Measurements from ENCODE around the gene SEM1. TPM values are rescaled to one million over a fixed set of nuclear protein-coding genes. Genes with fewer than 3 reads are reported as not detected.
"Not testable (repeated sequence)": the region's sequence is repeated elsewhere in the genome, so short reads cannot be mapped to it uniquely, and the experiment has no call there.

The SEM1 gene
- total and polyA plus RNA-seq, 3 experiments from 2014 or later: 45.3 to 153 (median 48.6) TPM

GRCh38 chr7:96699219-96699871 is 10.3 kb downstream of the SEM1 start:
- H3K36me3 ChIP-seq (ENCODE audit: insufficient read depth, low read length): no peaks in the 10 kb centered on the region
- peaks cover 38% of the 10 kb centered on the region for H3K4me1 ChIP-seq (ENCODE audit: insufficient read depth, low read length)
- H3K4me3 ChIP-seq (ENCODE audit: low read length): no peak overlapping the region
- no peak for DNase-seq
- Mint-ChIP-seq H3K36me3 (peaks cover 0 to 36% (median 5%) of the 10 kb centered on the region in 3 donors), H3K4me3 (peak overlapping the region in 1 of 7 donors; percentile 37), H3K27ac (peak overlapping the region in 1 of 8 donors; percentile 64), H3K4me1 (peaks cover 78 to 98% (median 94%) of the 10 kb centered on the region in 3 donors), H3K27me3 (no peaks in the 10 kb centered on the region), H3K9me3 (no peaks in the 10 kb centered on the region)
- H3K27ac ChIP-seq (ENCODE audit: low read depth, low read length): no peak overlapping the region
- no peaks in the 10 kb centered on the region for H3K9me3 ChIP-seq (ENCODE audit: low read length)
- ChIA-PET POLR2A (no interaction called here), CTCF (no interaction called here)
- no peaks in the 10 kb centered on the region for H3K27me3 ChIP-seq (ENCODE audit: insufficient read depth, low read length, poor library complexity, severe bottlenecking)

GRCh38 chr7:96698449-96698848 is 11.2 kb downstream of the SEM1 start:
- H3K4me3 Mint-ChIP-seq; DNase-seq; H3K27me3 Mint-ChIP-seq; CTCF ChIA-PET; H3K36me3 ChIP-seq (ENCODE audit: insufficient read depth, low read length); H3K9me3 ChIP-seq (ENCODE audit: low read length); H3K4me3 ChIP-seq (ENCODE audit: low read length); H3K9me3 Mint-ChIP-seq; POLR2A ChIA-PET; H3K27ac ChIP-seq (ENCODE audit: low read depth, low read length); H3K27me3 ChIP-seq (ENCODE audit: insufficient read depth, low read length, poor library complexity, severe bottlenecking): not testable (repeated sequence)
- peaks cover 0 to 38% (median 5%) of the 10 kb centered on the region in 3 donors for H3K36me3 Mint-ChIP-seq
- H3K4me1 ChIP-seq (ENCODE audit: insufficient read depth, low read length): peaks cover 34% of the 10 kb centered on the region
- H3K4me1 Mint-ChIP-seq: peaks cover 76 to 95% (median 93%) of the 10 kb centered on the region in 3 donors
- H3K27ac Mint-ChIP-seq: peak overlapping the region in 1 of 8 donors; percentile 60

- peaks cover 0 to 42% (median 5%) of the 10 kb centered on the region in 3 donors for H3K36me3 Mint-ChIP-seq
- no peaks in the 10 kb centered on the region for H3K9me3 Mint-ChIP-seq
- ChIA-PET CTCF (no interaction called here), POLR2A (no interaction called here)
- no peaks in the 10 kb centered on the region for H3K27me3 ChIP-seq (ENCODE audit: insufficient read depth, low read length, poor library complexity, severe bottlenecking)
- H3K36me3 ChIP-seq (ENCODE audit: insufficient read depth, low read length): no peaks in the 10 kb centered on the region
- no peak overlapping the region for H3K27ac ChIP-seq (ENCODE audit: low read depth, low read length)
- H3K4me3 Mint-ChIP-seq: no peak overlapping the region
- H3K4me1 ChIP-seq (ENCODE audit: insufficient read depth, low read length): peaks cover 33% of the 10 kb centered on the region
- DNase-seq: no peak
- H3K4me1 Mint-ChIP-seq: peaks cover 73 to 92% (median 89%) of the 10 kb centered on the region in 3 donors
- H3K9me3 ChIP-seq (ENCODE audit: low read length): no peaks in the 10 kb centered on the region
- H3K27ac Mint-ChIP-seq: peak overlapping the region in 1 of 8 donors; percentile 45
- H3K27me3 Mint-ChIP-seq: no peaks in the 10 kb centered on the region
- H3K4me3 ChIP-seq (ENCODE audit: low read length): no peak overlapping the region
Observed at GRCh38 chr7:96697822-96698221, 11.8 kb downstream of the SEM1 start.

DNA sequence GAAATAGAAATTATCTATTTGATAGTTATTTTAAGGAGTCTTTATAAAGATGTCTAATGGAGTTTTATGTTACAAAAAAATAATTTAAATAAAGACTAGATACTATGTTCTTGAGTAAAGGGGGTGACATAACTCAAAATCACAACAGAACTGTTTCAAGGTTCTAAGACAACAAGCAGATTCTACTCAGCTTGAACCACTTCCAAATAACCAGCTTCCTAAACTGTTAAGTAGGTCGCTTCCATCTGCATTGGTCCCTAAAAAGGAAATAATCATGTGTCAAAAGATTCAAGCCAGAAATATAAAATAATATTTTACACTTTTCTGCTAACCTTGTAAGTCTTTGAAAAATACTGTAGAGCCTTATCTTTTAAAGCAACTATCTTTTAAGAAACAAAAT is 14.1 kb downstream of the SEM1 start:
- H3K4me3 ChIP-seq (ENCODE audit: low read length): no peak overlapping the region
- Mint-ChIP-seq H3K36me3 (peaks cover 0 to 49% (median 4%) of the 10 kb centered on the region in 3 donors), H3K27me3 (no peaks in the 10 kb centered on the region), H3K9me3 (no peaks in the 10 kb centered on the region), H3K4me1 (peaks cover 66 to 89% (median 78%) of the 10 kb centered on the region in 3 donors), H3K27ac (peak overlapping the region in 1 of 8 donors; percentile 10), H3K4me3 (no peak overlapping the region)
- peaks cover 5% of the 10 kb centered on the region for H3K36me3 ChIP-seq (ENCODE audit: insufficient read depth, low read length)
- peaks cover 12% of the 10 kb centered on the region for H3K4me1 ChIP-seq (ENCODE audit: insufficient read depth, low read length)
- ChIA-PET POLR2A (no interaction called here), CTCF (no interaction called here)
- H3K27ac ChIP-seq (ENCODE audit: low read depth, low read length): no peak overlapping the region
- no peaks in the 10 kb centered on the region for H3K9me3 ChIP-seq (ENCODE audit: low read length)
- DNase-seq: no peak
- no peaks in the 10 kb centered on the region for H3K27me3 ChIP-seq (ENCODE audit: insufficient read depth, low read length, poor library complexity, severe bottlenecking)

DNA sequence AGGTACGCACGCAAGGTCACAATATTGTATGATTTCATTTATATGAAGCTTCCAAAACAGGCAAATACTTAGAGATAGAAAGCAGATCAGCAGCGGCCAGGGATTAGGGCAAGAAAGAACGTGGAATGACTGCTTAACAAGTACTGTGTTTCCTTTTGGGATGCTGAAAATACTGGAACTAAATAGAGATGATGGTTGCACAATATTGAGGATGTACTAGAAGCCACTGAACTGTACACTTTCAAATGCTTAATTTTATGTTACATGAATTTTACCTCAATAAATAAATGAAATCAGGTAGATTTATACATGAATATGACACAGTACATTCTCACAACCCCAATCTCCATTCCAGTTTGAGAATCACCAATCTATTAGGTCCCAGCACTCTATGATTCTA is 15.6 kb downstream of the SEM1 start:
- POLR2A ChIA-PET: no interaction called here
- Mint-ChIP-seq H3K9me3 (no peaks in the 10 kb centered on the region), H3K4me3 (no peak overlapping the region), H3K27ac (no peak overlapping the region), H3K4me1 (peaks cover 63 to 87% (median 76%) of the 10 kb centered on the region in 3 donors), H3K27me3 (no peaks in the 10 kb centered on the region), H3K36me3 (peaks cover 0 to 61% (median 6%) of the 10 kb centered on the region in 3 donors)
- no peak overlapping the region for H3K4me3 ChIP-seq (ENCODE audit: low read length)
- CTCF ChIA-PET: no interaction called here
- DNase-seq: no peak
- no peaks in the 10 kb centered on the region for H3K9me3 ChIP-seq (ENCODE audit: low read length)
- H3K36me3 ChIP-seq (ENCODE audit: insufficient read depth, low read length): peaks cover 5% of the 10 kb centered on the region
- H3K4me1 ChIP-seq (ENCODE audit: insufficient read depth, low read length): no peaks in the 10 kb centered on the region
- no peak overlapping the region for H3K27ac ChIP-seq (ENCODE audit: low read depth, low read length)
- H3K27me3 ChIP-seq (ENCODE audit: insufficient read depth, low read length, poor library complexity, severe bottlenecking): no peaks in the 10 kb centered on the region

DNA sequence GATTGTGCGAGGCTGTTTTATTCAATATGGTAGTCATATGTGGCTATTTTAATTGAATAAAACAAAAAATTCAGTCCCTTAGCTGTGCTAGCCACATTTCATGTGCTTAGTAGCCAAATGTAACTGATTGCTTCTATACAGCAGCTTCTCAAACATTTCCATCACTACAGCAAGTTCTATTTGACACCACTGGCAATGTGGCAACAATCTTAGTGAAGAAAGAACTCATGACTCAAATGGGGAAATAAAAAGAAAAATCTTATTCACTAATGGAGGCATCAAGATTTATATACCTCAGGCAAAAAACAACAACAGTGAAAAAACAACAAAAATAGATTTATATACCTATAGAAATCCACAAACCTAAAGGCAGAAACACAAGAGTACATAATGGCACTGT is 17.9 kb downstream of the SEM1 start:
- no peaks in the 10 kb centered on the region for H3K9me3 Mint-ChIP-seq
- Histone ChIP-seq H3K27me3 (ENCODE audit: insufficient read depth, low read length, poor library complexity, severe bottlenecking) (no peaks in the 10 kb centered on the region), H3K4me3 (ENCODE audit: low read length) (no peak overlapping the region), H3K36me3 (ENCODE audit: insufficient read depth, low read length) (peaks cover 5% of the 10 kb centered on the region), H3K27ac (ENCODE audit: low read depth, low read length) (no peak overlapping the region), H3K4me1 (ENCODE audit: insufficient read depth, low read length) (no peaks in the 10 kb centered on the region), H3K9me3 (ENCODE audit: low read length) (no peaks in the 10 kb centered on the region)
- no peak overlapping the region for H3K4me3 Mint-ChIP-seq
- peaks cover 46 to 70% (median 55%) of the 10 kb centered on the region in 3 donors for H3K4me1 Mint-ChIP-seq
- no peaks in the 10 kb centered on the region for H3K27me3 Mint-ChIP-seq
- peak overlapping the region in 3 of 8 donors; percentile 33 to 55 (median 38) for H3K27ac Mint-ChIP-seq
- POLR2A ChIA-PET: no interaction called here
- H3K36me3 Mint-ChIP-seq: peaks cover 8 to 63% (median 11%) of the 10 kb centered on the region in 3 donors
- CTCF ChIA-PET: no interaction called here
- DNase-seq: no peak

- ChIA-PET POLR2A (no interaction called here), CTCF (no interaction called here)
- H3K4me1 ChIP-seq (ENCODE audit: insufficient read depth, low read length): peaks cover 15% of the 10 kb centered on the region
- no peaks in the 10 kb centered on the region for H3K27me3 ChIP-seq (ENCODE audit: insufficient read depth, low read length, poor library complexity, severe bottlenecking)
- Mint-ChIP-seq H3K4me1 (peaks cover 50 to 73% (median 57%) of the 10 kb centered on the region in 3 donors), H3K27ac (peak overlapping the region in 1 of 8 donors; percentile 38), H3K9me3 (peaks cover 0 to under 1% (median 0%) of the 10 kb centered on the region in 5 donors), H3K27me3 (no peaks in the 10 kb centered on the region), H3K36me3 (peaks cover 12 to 64% (median 12%) of the 10 kb centered on the region in 3 donors), H3K4me3 (no peak overlapping the region)
- H3K9me3 ChIP-seq (ENCODE audit: low read length): no peaks in the 10 kb centered on the region
- no peak overlapping the region for H3K4me3 ChIP-seq (ENCODE audit: low read length)
- peaks cover 5% of the 10 kb centered on the region for H3K36me3 ChIP-seq (ENCODE audit: insufficient read depth, low read length)
- no peak for DNase-seq
- H3K27ac ChIP-seq (ENCODE audit: low read depth, low read length): no peak overlapping the region
Observed at GRCh38 chr7:96689414-96689813, 20.2 kb downstream of the SEM1 start.

- ChIA-PET CTCF (no interaction called here), POLR2A (no interaction called here)
- Mint-ChIP-seq H3K9me3 (peaks cover 0 to 7% (median 2%) of the 10 kb centered on the region in 5 donors), H3K36me3 (peaks cover 27 to 61% (median 34%) of the 10 kb centered on the region in 3 donors), H3K4me3 (peak overlapping the region in 5 of 7 donors; percentile 23 to 63 (median 41)), H3K27ac (peak overlapping the region in 6 of 8 donors; percentile 35 to 87 (median 74)), H3K4me1 (peaks cover 36 to 52% (median 43%) of the 10 kb centered on the region in 3 donors), H3K27me3 (no peaks in the 10 kb centered on the region)
- Histone ChIP-seq H3K27ac (ENCODE audit: low read depth, low read length) (no peak overlapping the region), H3K27me3 (ENCODE audit: insufficient read depth, low read length, poor library complexity, severe bottlenecking) (no peaks in the 10 kb centered on the region), H3K9me3 (ENCODE audit: low read length) (no peaks in the 10 kb centered on the region), H3K4me3 (ENCODE audit: low read length) (no peak overlapping the region), H3K36me3 (ENCODE audit: insufficient read depth, low read length) (peaks cover 4% of the 10 kb centered on the region), H3K4me1 (ENCODE audit: insufficient read depth, low read length) (peaks cover 15% of the 10 kb centered on the region)
- DNase-seq: no peak
Observed at GRCh38 chr7:96686305-96686704, 23.3 kb downstream of the SEM1 start.

Data from CD8-positive, alpha-beta memory T cell (primary cell).